HepG2 (cell line): ENCODE results near the gene PRR14. TPM values are rescaled to one million over a fixed set of nuclear protein-coding genes. Genes with fewer than 3 reads are reported as not detected.

Experiments
- PAF1 ChIP-seq: IDR thresholded peaks from 2 replicates; pipeline ENCODE4 v1.6.1; 2016; ENCODE audit warnings: missing genetic modification reagents, missing compliant biosample characterization
- SATB2 ChIP-seq: sonication (generic); formaldehyde crosslinking; IDR thresholded peaks from 2 replicates; pipeline ENCODE4 v1.5.0; 2020; ENCODE audit warnings: missing genetic modification reagents
- TBL1XR1 ChIP-seq: fragments of 150-350 bp; IDR thresholded peaks from 2 replicates; pipeline ENCODE4 v1.6.1; 2014; ENCODE audit warnings: borderline replicate concordance, low read length; ENCODE audit not compliant: partially characterized antibody
- YEATS4 ChIP-seq: sonication (generic); formaldehyde crosslinking; IDR thresholded peaks from 2 replicates; pipeline ENCODE4 v1.4.0; 2020; ENCODE audit warnings: missing genetic modification reagents, borderline replicate concordance
- ZC3H13 ChIP-seq: sonication (generic); formaldehyde crosslinking; IDR thresholded peaks from 2 replicates; pipeline ENCODE4 v1.8.1; 2023; ENCODE audit warnings: mild to moderate bottlenecking, missing genetic modification reagents, moderate library complexity
- ZNF468 ChIP-seq: sonication (generic); formaldehyde crosslinking; IDR thresholded peaks from 2 replicates; pipeline ENCODE4 v1.8.0; 2022; ENCODE audit warnings: mild to moderate bottlenecking, moderate library complexity, missing genetic modification reagents
- ZNF703 ChIP-seq: sonication (generic); formaldehyde crosslinking; IDR thresholded peaks from 2 replicates; pipeline ENCODE4 v1.5.1; 2020; ENCODE audit warnings: missing genetic modification reagents, mild to moderate bottlenecking, moderate library complexity, borderline replicate concordance
- ZNF713 ChIP-seq: sonication (generic); formaldehyde crosslinking; IDR thresholded peaks from 2 replicates; pipeline ENCODE4 v1.4.0; 2020; ENCODE audit warnings: mild to moderate bottlenecking, missing genetic modification reagents
- ZNF883 ChIP-seq: sonication (generic); formaldehyde crosslinking; IDR thresholded peaks from 2 replicates; pipeline ENCODE4 v1.5.1; 2020; ENCODE audit warnings: mild to moderate bottlenecking, missing genetic modification reagents; ENCODE audit errors: not compliant biosample characterization
- polyA plus RNA-seq, 8 experiments: library from polyadenylated mRNA; depleted of rRNA in 3 of 8; stranded (reverse) in 7 of 8; unstranded in 1 of 8; fragments of >200 nt; fragmentation: Illumina TruSeq in 4 of 8; extraction: Trizol in 4 of 8; gene quantifications; 2 replicates each; pipeline versions ENCODE4 v1.2.1 to v1.2.3, GENCODE V29; 2011 to 2016; ENCODE audit warnings: low read depth in 4 of 8, missing spikeins in 1 of 8, mixed read lengths in 1 of 8; ENCODE audit not compliant: insufficient read depth in 1 of 8
- total RNA-seq, 5 experiments: library from RNA; depleted of rRNA; stranded (reverse); fragments of >200 nt; fragmentation: Illumina TruSeq; extraction: Trizol; gene quantifications; 2 replicates each; pipeline ENCODE4 v1.2.3, GENCODE V29; 2016; ENCODE audit warnings: low read depth in 1 of 5
- TF ChIP-seq, protein P1 (sequence below): sonication (generic); formaldehyde crosslinking; IDR thresholded peaks from 2 replicates; pipeline ENCODE4 v1.4.0; 2020; ENCODE audit warnings: low read depth, mild to moderate bottlenecking, missing genetic modification reagents
- TF ChIP-seq, protein P2 (sequence below): IDR thresholded peaks from 2 replicates; pipeline ENCODE4 v1.6.1; 2016; ENCODE audit warnings: control low read depth
- TF ChIP-seq, protein P3 (sequence below): sonication (generic); formaldehyde crosslinking; IDR thresholded peaks from 2 replicates; pipeline ENCODE4 v1.5.1; 2020; ENCODE audit warnings: mild to moderate bottlenecking, missing genetic modification reagents, borderline replicate concordance
- TF ChIP-seq, protein P4 (sequence below): IDR thresholded peaks from 2 replicates; pipeline ENCODE4 v1.6.1; 2016
- TF ChIP-seq, protein P5 (sequence below): sonication (generic); formaldehyde crosslinking; IDR thresholded peaks from one replicate; pipeline ENCODE4 v1.5.1; 2020; ENCODE audit warnings: mild to moderate bottlenecking, missing genetic modification reagents; ENCODE audit errors: not compliant biosample characterization

PRR14 gene
- total and polyA plus RNA-seq, 2 of the 13 experiments (the other 11 are each of a cell fraction or from before 2014, with no cell fraction given): 8.4 to 11.0 TPM

DNA sequence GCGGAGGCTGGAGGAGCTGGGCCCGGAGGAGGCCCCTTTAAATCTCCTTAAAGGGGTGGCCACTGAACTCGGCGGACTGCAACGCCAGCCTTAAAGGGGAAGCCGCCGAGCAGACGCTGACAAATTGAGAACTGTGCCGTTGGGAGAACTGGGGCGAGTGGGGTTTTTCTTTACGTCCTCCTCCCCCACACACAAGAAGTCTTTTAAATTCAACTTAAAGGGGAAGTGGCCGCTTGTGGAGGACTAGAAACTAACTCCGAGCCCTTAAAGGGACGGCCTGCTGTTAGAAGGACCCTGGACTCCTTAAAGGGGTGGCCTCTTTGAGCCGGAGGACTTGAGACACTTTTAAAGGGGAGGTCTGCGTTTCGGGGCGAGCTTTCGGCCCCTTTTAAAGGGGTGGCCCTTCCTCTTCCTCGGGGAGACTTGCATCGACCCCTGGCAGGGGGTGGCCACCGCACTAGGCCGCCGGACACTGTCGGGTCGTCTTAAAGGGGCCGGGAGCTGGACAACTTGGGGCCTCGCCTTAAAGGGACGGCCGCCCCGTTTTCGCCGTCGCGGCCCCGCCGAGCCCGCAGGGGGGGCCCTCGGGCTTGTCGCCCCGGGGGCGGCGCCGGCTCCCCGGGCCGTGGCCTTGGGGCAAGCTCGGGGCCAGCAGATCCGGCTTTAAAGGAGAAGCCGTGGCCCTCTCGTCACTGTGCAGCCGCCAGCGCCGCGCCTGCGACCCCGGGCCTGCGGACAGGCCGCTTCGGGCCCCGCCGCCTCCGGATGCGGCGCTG, 8.2 kb downstream of the PRR14 start (continued):
- TF ChIP-seq, protein P1, sequence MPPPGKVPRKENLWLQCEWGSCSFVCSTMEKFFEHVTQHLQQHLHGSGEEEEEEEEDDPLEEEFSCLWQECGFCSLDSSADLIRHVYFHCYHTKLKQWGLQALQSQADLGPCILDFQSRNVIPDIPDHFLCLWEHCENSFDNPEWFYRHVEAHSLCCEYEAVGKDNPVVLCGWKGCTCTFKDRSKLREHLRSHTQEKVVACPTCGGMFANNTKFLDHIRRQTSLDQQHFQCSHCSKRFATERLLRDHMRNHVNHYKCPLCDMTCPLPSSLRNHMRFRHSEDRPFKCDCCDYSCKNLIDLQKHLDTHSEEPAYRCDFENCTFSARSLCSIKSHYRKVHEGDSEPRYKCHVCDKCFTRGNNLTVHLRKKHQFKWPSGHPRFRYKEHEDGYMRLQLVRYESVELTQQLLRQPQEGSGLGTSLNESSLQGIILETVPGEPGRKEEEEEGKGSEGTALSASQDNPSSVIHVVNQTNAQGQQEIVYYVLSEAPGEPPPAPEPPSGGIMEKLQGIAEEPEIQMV (CRISPR knock-in tag): no peak
- TF ChIP-seq, protein P2, sequence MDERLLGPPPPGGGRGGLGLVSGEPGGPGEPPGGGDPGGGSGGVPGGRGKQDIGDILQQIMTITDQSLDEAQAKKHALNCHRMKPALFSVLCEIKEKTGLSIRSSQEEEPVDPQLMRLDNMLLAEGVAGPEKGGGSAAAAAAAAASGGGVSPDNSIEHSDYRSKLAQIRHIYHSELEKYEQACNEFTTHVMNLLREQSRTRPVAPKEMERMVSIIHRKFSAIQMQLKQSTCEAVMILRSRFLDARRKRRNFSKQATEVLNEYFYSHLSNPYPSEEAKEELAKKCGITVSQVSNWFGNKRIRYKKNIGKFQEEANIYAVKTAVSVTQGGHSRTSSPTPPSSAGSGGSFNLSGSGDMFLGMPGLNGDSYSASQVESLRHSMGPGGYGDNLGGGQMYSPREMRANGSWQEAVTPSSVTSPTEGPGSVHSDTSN (CRISPR knock-in tag): no peak
- TF ChIP-seq ZNF883 (CRISPR knock-in tag) (no peak), TBL1XR1 (no peak), SATB2 (CRISPR knock-in tag) (0 out of 2 replicates have a peak, but pooled peaks have one; percentile 40), ZNF713 (CRISPR knock-in tag) (no peak), ZC3H13 (peak; percentile 31; the same call in 1 of the 2 replicates), ZNF703 (CRISPR knock-in tag) (no peak), ZNF468 (CRISPR knock-in tag) (no peak), YEATS4 (no peak; the same call in none of the 2 replicates), PAF1 (CRISPR knock-in tag) (no peak)
- TF ChIP-seq, protein P3, sequence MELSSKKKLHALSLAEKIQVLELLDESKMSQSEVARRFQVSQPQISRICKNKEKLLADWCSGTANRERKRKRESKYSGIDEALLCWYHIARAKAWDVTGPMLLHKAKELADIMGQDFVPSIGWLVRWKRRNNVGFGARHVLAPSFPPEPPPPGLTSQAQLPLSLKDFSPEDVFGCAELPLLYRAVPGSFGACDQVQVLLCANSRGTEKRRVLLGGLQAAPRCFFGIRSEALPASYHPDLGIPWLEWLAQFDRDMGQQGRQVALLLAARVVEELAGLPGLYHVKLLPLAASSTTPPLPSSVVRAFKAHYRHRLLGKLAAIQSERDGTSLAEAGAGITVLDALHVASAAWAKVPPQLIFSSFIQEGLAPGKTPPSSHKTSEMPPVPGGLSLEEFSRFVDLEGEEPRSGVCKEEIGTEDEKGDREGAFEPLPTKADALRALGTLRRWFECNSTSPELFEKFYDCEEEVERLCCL (CRISPR knock-in tag): no peak
- TF ChIP-seq, protein P4, sequence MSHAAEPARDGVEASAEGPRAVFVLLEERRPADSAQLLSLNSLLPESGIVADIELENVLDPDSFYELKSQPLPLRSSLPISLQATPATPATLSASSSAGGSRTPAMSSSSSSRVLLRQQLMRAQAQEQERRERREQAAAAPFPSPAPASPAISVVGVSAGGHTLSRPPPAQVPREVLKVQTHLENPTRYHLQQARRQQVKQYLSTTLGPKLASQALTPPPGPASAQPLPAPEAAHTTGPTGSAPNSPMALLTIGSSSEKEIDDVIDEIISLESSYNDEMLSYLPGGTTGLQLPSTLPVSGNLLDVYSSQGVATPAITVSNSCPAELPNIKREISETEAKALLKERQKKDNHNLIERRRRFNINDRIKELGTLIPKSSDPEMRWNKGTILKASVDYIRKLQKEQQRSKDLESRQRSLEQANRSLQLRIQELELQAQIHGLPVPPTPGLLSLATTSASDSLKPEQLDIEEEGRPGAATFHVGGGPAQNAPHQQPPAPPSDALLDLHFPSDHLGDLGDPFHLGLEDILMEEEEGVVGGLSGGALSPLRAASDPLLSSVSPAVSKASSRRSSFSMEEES (CRISPR knock-in tag): no peak
- TF ChIP-seq, protein P5, sequence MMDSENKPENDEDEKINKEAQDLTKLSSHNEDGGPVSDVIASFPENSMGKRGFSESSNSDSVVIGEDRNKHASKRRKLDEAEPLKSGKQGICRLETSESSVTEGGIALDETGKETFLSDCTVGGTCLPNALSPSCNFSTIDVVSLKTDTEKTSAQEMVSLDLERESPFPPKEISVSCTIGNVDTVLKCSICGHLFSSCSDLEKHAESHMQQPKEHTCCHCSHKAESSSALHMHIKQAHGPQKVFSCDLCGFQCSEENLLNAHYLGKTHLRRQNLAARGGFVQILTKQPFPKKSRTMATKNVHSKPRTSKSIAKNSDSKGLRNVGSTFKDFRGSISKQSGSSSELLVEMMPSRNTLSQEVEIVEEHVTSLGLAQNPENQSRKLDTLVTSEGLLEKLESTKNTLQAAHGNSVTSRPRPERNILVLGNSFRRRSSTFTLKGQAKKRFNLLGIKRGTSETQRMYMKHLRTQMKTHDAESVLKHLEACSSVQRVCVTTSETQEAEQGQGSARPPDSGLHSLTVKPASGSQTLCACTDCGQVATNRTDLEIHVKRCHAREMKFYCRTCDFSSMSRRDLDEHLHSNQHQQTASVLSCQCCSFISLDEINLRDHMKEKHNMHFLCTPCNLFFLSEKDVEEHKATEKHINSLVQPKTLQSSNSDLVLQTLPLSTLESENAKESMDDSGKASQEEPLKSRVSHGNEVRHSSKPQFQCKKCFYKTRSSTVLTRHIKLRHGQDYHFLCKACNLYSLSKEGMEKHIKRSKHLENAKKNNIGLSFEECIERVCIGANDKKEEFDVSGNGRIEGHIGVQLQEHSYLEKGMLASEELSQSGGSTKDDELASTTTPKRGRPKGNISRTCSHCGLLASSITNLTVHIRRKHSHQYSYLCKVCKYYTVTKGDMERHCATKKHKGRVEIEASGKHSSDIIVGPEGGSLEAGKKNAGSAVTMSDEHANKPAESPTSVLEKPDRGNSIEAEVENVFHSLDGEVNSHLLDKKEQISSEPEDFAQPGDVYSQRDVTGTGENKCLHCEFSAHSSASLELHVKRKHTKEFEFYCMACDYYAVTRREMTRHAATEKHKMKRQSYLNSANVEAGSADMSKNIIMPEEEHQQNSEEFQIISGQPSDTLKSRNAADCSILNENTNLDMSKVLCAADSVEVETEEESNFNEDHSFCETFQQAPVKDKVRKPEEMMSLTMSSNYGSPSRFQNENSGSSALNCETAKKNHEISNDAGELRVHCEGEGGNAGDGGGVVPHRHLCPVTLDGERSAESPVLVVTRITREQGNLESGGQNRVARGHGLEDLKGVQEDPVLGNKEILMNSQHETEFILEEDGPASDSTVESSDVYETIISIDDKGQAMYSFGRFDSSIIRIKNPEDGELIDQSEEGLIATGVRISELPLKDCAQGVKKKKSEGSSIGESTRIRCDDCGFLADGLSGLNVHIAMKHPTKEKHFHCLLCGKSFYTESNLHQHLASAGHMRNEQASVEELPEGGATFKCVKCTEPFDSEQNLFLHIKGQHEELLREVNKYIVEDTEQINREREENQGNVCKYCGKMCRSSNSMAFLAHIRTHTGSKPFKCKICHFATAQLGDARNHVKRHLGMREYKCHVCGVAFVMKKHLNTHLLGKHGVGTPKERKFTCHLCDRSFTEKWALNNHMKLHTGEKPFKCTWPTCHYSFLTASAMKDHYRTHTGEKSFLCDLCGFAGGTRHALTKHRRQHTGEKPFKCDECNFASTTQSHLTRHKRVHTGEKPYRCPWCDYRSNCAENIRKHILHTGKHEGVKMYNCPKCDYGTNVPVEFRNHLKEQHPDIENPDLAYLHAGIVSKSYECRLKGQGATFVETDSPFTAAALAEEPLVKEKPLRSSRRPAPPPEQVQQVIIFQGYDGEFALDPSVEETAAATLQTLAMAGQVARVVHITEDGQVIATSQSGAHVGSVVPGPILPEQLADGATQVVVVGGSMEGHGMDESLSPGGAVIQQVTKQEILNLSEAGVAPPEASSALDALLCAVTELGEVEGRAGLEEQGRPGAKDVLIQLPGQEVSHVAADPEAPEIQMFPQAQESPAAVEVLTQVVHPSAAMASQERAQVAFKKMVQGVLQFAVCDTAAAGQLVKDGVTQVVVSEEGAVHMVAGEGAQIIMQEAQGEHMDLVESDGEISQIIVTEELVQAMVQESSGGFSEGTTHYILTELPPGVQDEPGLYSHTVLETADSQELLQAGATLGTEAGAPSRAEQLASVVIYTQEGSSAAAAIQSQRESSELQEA: no peak
